ENCODE measurements around the gene TM6SF1.
"Not testable (repeated sequence)": the region's sequence is repeated elsewhere in the genome, so short reads cannot be mapped to it uniquely, and the experiment has no call there.

The TM6SF1 gene

GRCh38 chr15:83106994-83107840 is at the start of gene TM6SF1:
TM6SF1 (plus strand) TSS chr15:83107645; CDS start chr15:83107681, 36 bp downstream.
- DNase-seq (ENCODE audit: insufficient read length, low spot score): no peak
- no peak for FAIRE-seq
- TF ChIP-seq POLR2A (IDR thresholded peaks at IDR 0.05; ENCODE audit: low read depth, low read length): no peak

- FAIRE-seq (no peak), DNase-seq (ENCODE audit: insufficient read length, low spot score) (no peak)
- TF ChIP-seq POLR2A (IDR thresholded peaks at IDR 0.05; ENCODE audit: low read depth, low read length): no peak
Measured at GRCh38 chr15:83057696-83058376, 49.6 kb upstream of the TM6SF1 start.

GRCh38 chr15:83061680-83062079 is 45.8 kb upstream of the TM6SF1 start:
- DNase-seq (ENCODE audit: insufficient read length, low spot score): no peak
- TF ChIP-seq POLR2A (IDR thresholded peaks at IDR 0.05; ENCODE audit: low read depth, low read length): no peak
- FAIRE-seq: no peak

- DNase-seq (ENCODE audit: insufficient read length, low spot score) (no peak), FAIRE-seq (no peak)
- TF ChIP-seq POLR2A (IDR thresholded peaks at IDR 0.05; ENCODE audit: low read depth, low read length): no peak
Measured at GRCh38 chr15:83062768-83063180, 44.7 kb upstream of the TM6SF1 start.

GRCh38 chr15:83063551-83063950 is 43.9 kb upstream of the TM6SF1 start:
- DNase-seq (ENCODE audit: insufficient read length, low spot score) (no peak), FAIRE-seq (no peak)

GRCh38 chr15:83064859-83065258 is 42.6 kb upstream of the TM6SF1 start:
- no peak for TF ChIP-seq POLR2A (IDR thresholded peaks at IDR 0.05; ENCODE audit: low read depth, low read length)
- no peak for DNase-seq (ENCODE audit: insufficient read length, low spot score)
- no peak for FAIRE-seq

More at GRCh38 chr15:83063551-83063950, 43.9 kb upstream of the TM6SF1 start:
- TF ChIP-seq POLR2A (IDR thresholded peaks at IDR 0.05; ENCODE audit: low read depth, low read length): no peak

- DNase-seq (ENCODE audit: insufficient read length, low spot score) (no peak), FAIRE-seq (no peak)
- TF ChIP-seq POLR2A (IDR thresholded peaks at IDR 0.05; ENCODE audit: low read depth, low read length): no peak
Measured at GRCh38 chr15:83065431-83065830, 42.0 kb upstream of the TM6SF1 start.

- DNase-seq (ENCODE audit: insufficient read length, low spot score) (no peak), FAIRE-seq (no peak)
- TF ChIP-seq POLR2A (IDR thresholded peaks at IDR 0.05; ENCODE audit: low read depth, low read length): no peak
Measured at GRCh38 chr15:83066034-83066733, 41.3 kb upstream of the TM6SF1 start.

GRCh38 chr15:83066734-83067637 is 40.5 kb upstream of the TM6SF1 start, which contains the start of gene BTBD1:
BTBD1 (minus strand) TSS chr15:83067252; CDS start chr15:83067151, 101 bp downstream.
- FAIRE-seq: no peak
- DNase-seq (ENCODE audit: insufficient read length, low spot score): peak; percentile 92
- TF ChIP-seq POLR2A (IDR thresholded peaks at IDR 0.05; ENCODE audit: low read depth, low read length): peak; percentile 97

- TF ChIP-seq POLR2A (IDR thresholded peaks at IDR 0.05; ENCODE audit: low read depth, low read length): no peak
- FAIRE-seq: no peak
Measured at GRCh38 chr15:83067638-83067962, 39.8 kb upstream of the TM6SF1 start.

GRCh38 chr15:83068054-83068453 is 39.4 kb upstream of the TM6SF1 start:
- DNase-seq (ENCODE audit: insufficient read length, low spot score) (no peak), FAIRE-seq (no peak)

More at GRCh38 chr15:83067638-83067962, 39.8 kb upstream of the TM6SF1 start:
- DNase-seq (ENCODE audit: insufficient read length, low spot score): no peak

GRCh38 chr15:83069211-83069642 is 38.2 kb upstream of the TM6SF1 start:
- not testable (repeated sequence) for DNase-seq (ENCODE audit: insufficient read length, low spot score); FAIRE-seq

More at GRCh38 chr15:83068054-83068453, 39.4 kb upstream of the TM6SF1 start:
- TF ChIP-seq POLR2A (IDR thresholded peaks at IDR 0.05; ENCODE audit: low read depth, low read length): no peak
